ENCODE data around the gene BRSK1.

DNA sequence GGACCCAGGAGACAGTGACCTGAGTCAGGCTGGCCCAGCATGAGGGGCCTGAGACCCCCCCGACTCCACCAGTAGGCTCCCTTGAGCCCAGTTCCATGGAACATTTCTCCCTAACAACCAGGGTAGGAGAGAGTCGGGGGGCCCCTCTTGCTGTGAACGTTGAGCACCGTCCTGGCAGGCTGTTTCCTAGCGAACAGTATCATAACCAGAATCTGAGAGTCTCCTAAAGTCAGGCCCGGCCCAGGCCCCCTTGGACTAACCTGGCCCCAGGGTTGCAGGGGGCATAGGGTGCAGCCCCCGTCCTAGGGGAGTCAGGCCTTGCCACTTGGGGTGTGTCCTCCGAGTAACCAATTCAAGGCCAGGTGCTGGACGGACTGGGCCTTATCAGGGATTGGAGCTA lies 27.6 kb downstream of the BRSK1 start:
- TF ChIP-seq TARDBP (IDR thresholded peaks at IDR 0.05), result no peak
- no peak for TF ChIP-seq FOXA1 (IDR thresholded peaks at IDR 0.05)
- TF ChIP-seq ELF4 (IDR thresholded peaks at IDR 0.05), result no peak
- no peak for TF ChIP-seq HDGF (IDR thresholded peaks at IDR 0.05; ENCODE audit: borderline replicate concordance)
- TF ChIP-seq SP1 (IDR thresholded peaks at IDR 0.05), result no peak
- TF ChIP-seq FOXM1 (IDR thresholded peaks at IDR 0.05; ENCODE audit: borderline replicate concordance), result no peak
